H1 (cell line): ENCODE data around the gene OR51B6. TPM values are rescaled to one million over a fixed set of nuclear protein-coding genes. Genes with fewer than 3 reads are reported as not detected.

Source experiments
- CTCF ChIA-PET: fragments of 300-600 bp; sonication (Branson Sonifier 250); formaldehyde crosslinking; loops from one replicate; lab custom pipeline; 2021; ENCODE audit not compliant: partially characterized antibody; lab: Charles Lee
- POLR2A ChIA-PET: fragments of 300-600 bp; sonication (Branson Sonifier 250); formaldehyde crosslinking; loops from one replicate; lab custom pipeline; 2021; ENCODE audit warnings: inconsistent platforms; ENCODE audit not compliant: partially characterized antibody; lab: Charles Lee
- DNase-seq, 2 experiments: peaks; one replicate each; pipeline versions ENCODE4 v3.0.0 to v3.0.0-alpha.2; 2010 to 2022; ENCODE audit warnings: low spot score in 2 of 2, low read depth in 1 of 2, mixed read lengths in 1 of 2
- FAIRE-seq: peaks from 2 replicates; lab custom pipeline; 2011; peaks lifted over from hg19 to GRCh38; lab: Jason Lieb, UNC
- H2AFZ ChIP-seq: 2 replicates; pipeline ENCODE4 v1.8.1; 2012; ENCODE audit warnings: low read length, inconsistent platforms
- H2AK5ac ChIP-seq: 2 replicates; pipeline ENCODE4 v1.6.1; 2013; ENCODE audit warnings: low read depth, low read length
- H2BK120ac ChIP-seq: replicated peaks from 2 replicates; pipeline ENCODE3; 2013; ENCODE audit warnings: low read depth, low read length, inconsistent platforms
- H2BK12ac ChIP-seq: 2 replicates; pipeline ENCODE4 v1.6.1; 2013; ENCODE audit warnings: low read depth, low read length
- H2BK15ac ChIP-seq: 2 replicates; pipeline ENCODE4 v1.6.1; 2013; ENCODE audit warnings: low read length
- H2BK20ac ChIP-seq: 2 replicates; pipeline ENCODE4 v1.6.1; 2013; ENCODE audit warnings: low read length
- H2BK5ac ChIP-seq: 2 replicates; pipeline ENCODE4 v1.6.1; 2013; ENCODE audit warnings: low read depth, low read length
- H3K14ac ChIP-seq: 2 replicates; pipeline ENCODE4 v1.6.1; 2013; ENCODE audit warnings: inconsistent platforms; ENCODE audit not compliant: insufficient read length
- H3K18ac ChIP-seq: 2 replicates; pipeline ENCODE4 v1.6.1; 2013; ENCODE audit warnings: low read length; ENCODE audit errors: extremely low read depth
- H3K23ac ChIP-seq: 2 replicates; pipeline ENCODE4 v1.6.1; 2013; ENCODE audit warnings: inconsistent platforms; ENCODE audit not compliant: insufficient read length
- H3K23me2 ChIP-seq: 2 replicates; pipeline ENCODE4 v1.6.1; 2013; ENCODE audit warnings: low read depth, low read length
- H3K27ac ChIP-seq: 2 replicates; pipeline ENCODE4 v1.6.1; 2011; ENCODE audit warnings: low read depth, low read length, inconsistent platforms
- H3K27me3 ChIP-seq, 4 experiments: replicated peaks in 1 of 4; 1 replicate in 1 of 4; 2 replicates in 3 of 4; pipeline versions ENCODE4 v1.6.1 to v1.8.1; 2011 to 2013; ENCODE audit warnings: low read length in 3 of 4, mild to moderate bottlenecking in 3 of 4, inconsistent platforms in 2 of 4, mixed read lengths in 2 of 4, moderate library complexity in 1 of 4; ENCODE audit not compliant: control insufficient read depth in 3 of 4, insufficient read depth in 3 of 4; ENCODE audit errors: extremely low read depth in 1 of 4
- H3K36me3 ChIP-seq, 4 experiments: 2 replicates each; pipeline versions ENCODE4 v1.6.1 to v1.8.1; 2011 to 2013; ENCODE audit warnings: mild to moderate bottlenecking in 4 of 4, low read length in 3 of 4, moderate library complexity in 2 of 4, control low read depth in 1 of 4, inconsistent platforms in 1 of 4; ENCODE audit not compliant: insufficient read depth in 4 of 4, control insufficient read depth in 2 of 4
- H3K4ac ChIP-seq: replicated peaks from 2 replicates; pipeline ENCODE3; 2013; ENCODE audit warnings: low read length, low read depth, mixed read lengths, inconsistent platforms; ENCODE audit not compliant: insufficient read length
- H3K4me1 ChIP-seq, 4 experiments: replicated peaks in 1 of 4; 1 replicate in 1 of 4; 2 replicates in 3 of 4; pipeline versions ENCODE4 v1.6.1 to v1.8.1; 2011 to 2013; ENCODE audit warnings: low read length in 3 of 4, inconsistent platforms in 2 of 4, mixed read lengths in 1 of 4; ENCODE audit not compliant: insufficient read depth in 4 of 4, control insufficient read depth in 3 of 4
- H3K4me2 ChIP-seq, 2 experiments: 2 replicates each; pipeline versions ENCODE4 v1.6.1 to v1.8.1; 2011 to 2013; ENCODE audit warnings: low read depth in 2 of 2, low read length in 2 of 2, control low read depth in 1 of 2, inconsistent platforms in 1 of 2, mild to moderate bottlenecking in 1 of 2; ENCODE audit not compliant: insufficient read depth in 1 of 2
- H3K4me3 ChIP-seq, 4 experiments: fragments of 200-600, 300-600 bp in 1 of 4; sonication (generic), shearing (Covaris generic), sonication (Bioruptor Twin) in 1 of 4; 2 replicates each; pipeline versions ENCODE4 v1.5.1 to v1.8.1; 2011 to 2016; ENCODE audit warnings: low read length in 4 of 4, low read depth in 3 of 4, control low read depth in 2 of 4, inconsistent platforms in 2 of 4, mild to moderate bottlenecking in 2 of 4, mixed read lengths in 1 of 4, moderate library complexity in 1 of 4; ENCODE audit not compliant: insufficient read depth in 2 of 4; ENCODE audit errors: extremely low read depth in 1 of 4
- H3K56ac ChIP-seq: replicated peaks from 2 replicates; pipeline ENCODE3; 2013; ENCODE audit warnings: low read depth, mild to moderate bottlenecking, mixed read lengths, low read length, inconsistent platforms; ENCODE audit not compliant: insufficient read length
- H3K79me1 ChIP-seq: 2 replicates; pipeline ENCODE4 v1.6.1; 2013; ENCODE audit warnings: low read depth, low read length, control low read depth
- H3K79me2 ChIP-seq, 2 experiments: 2 replicates each; pipeline versions ENCODE4 v1.6.1 to v1.8.1; 2012 to 2013; ENCODE audit warnings: low read length in 2 of 2, mild to moderate bottlenecking in 2 of 2, inconsistent platforms in 1 of 2; ENCODE audit not compliant: insufficient read depth in 2 of 2, control insufficient read depth in 1 of 2
- H3K9ac ChIP-seq, 4 experiments: replicated peaks in 1 of 4; 1 replicate in 1 of 4; 2 replicates in 3 of 4; pipeline versions ENCODE4 v1.6.1 to v1.8.1; 2011 to 2013; ENCODE audit warnings: low read depth in 3 of 4, low read length in 3 of 4, control low read depth in 2 of 4, mild to moderate bottlenecking in 2 of 4, moderate library complexity in 2 of 4, inconsistent platforms in 1 of 4; ENCODE audit errors: extremely low read depth in 1 of 4
- H3K9me3 ChIP-seq, 2 experiments: 2 replicates each; pipeline versions ENCODE4 v1.6.1 to v1.8.1; 2012 to 2013; ENCODE audit warnings: mild to moderate bottlenecking in 2 of 2, moderate library complexity in 2 of 2, control low read depth in 1 of 2, inconsistent platforms in 1 of 2, low read depth in 1 of 2, low read length in 1 of 2, mixed read lengths in 1 of 2; ENCODE audit not compliant: insufficient read depth in 2 of 2
- H4K20me1 ChIP-seq, 2 experiments: replicated peaks in 1 of 2; 2 replicates each; pipeline versions ENCODE3 to v1.8.1; 2011 to 2013; ENCODE audit warnings: inconsistent platforms in 2 of 2, low read length in 2 of 2, mild to moderate bottlenecking in 1 of 2; ENCODE audit not compliant: insufficient read depth in 2 of 2, control insufficient read depth in 1 of 2
- H4K5ac ChIP-seq: 2 replicates; pipeline ENCODE4 v1.6.1; 2013; ENCODE audit warnings: low read length, low read depth, mixed read lengths, inconsistent platforms; ENCODE audit not compliant: insufficient read length
- H4K8ac ChIP-seq: 2 replicates; pipeline ENCODE4 v1.8.0; 2013; ENCODE audit warnings: mild to moderate bottlenecking, moderate library complexity, low read length, inconsistent platforms; ENCODE audit not compliant: insufficient read depth; ENCODE audit errors: extremely low read depth
- H4K91ac ChIP-seq: replicated peaks from 2 replicates; pipeline ENCODE3; 2013; ENCODE audit warnings: low read length, mixed read lengths, inconsistent platforms; ENCODE audit not compliant: insufficient read length
- SUZ12 ChIP-seq: fragments of 200-600 bp; sonication (generic); IDR thresholded peaks from 2 replicates; pipeline ENCODE4 v1.6.1; 2012; ENCODE audit warnings: mild to moderate bottlenecking, inconsistent platforms, low read length, moderate library complexity, mixed read lengths
- WGBS, 2 experiments: shearing (Covaris generic) in 1 of 2; methylation state at CpG; one replicate each; pipeline versions ENCODE4 v1.1.6 to v1.1.7; 2013 to 2015; ENCODE audit warnings: low lambda C conversion rate in 2 of 2, mixed read lengths in 2 of 2, inconsistent platforms in 1 of 2, low coverage in 1 of 2, missing lambda C conversion rate in 1 of 2; ENCODE audit not compliant: insufficient replicate concordance in 2 of 2, insufficient coverage in 1 of 2, insufficient read length in 1 of 2; ENCODE audit errors: extremely low coverage in 1 of 2, missing lambda C conversion rate in 1 of 2; 5-methylcytosine and 5-hydroxymethylcytosine counted together
- polyA plus RNA-seq, 7 experiments: library from polyadenylated mRNA; depleted of rRNA in 3 of 7; stranded (reverse) in 5 of 7; unstranded in 2 of 7; fragments of >200 nt in 5 of 7; fragments of 200-250 nt in 2 of 7; gene quantifications; 1 replicate in 5 of 7; 2 replicates in 1 of 7; 4 replicates in 1 of 7; pipeline versions ENCODE4 v1.2.1 to v1.2.3, GENCODE V29; 2011 to 2013; ENCODE audit warnings: missing spikeins in 2 of 7, mixed read lengths in 2 of 7
- total RNA-seq: library from RNA; stranded (reverse); fragmentation: NEBNext Ultra II Directional; extraction: Animal tissue kit (Norgen Biotek cat#: 25700); gene quantifications from 2 replicates; pipeline ENCODE4 v1.2.1, GENCODE V29; 2021

OR51B6 gene
- total and polyA plus RNA-seq, 2 of the 8 experiments (the other 6 are each of a cell fraction or from before 2014, with no cell fraction given), result not detected

- no peak overlapping the region for H3K4ac ChIP-seq
- ChIA-PET POLR2A (no interaction called here), CTCF (interaction anchor here (0.7 to 1.9 kb wide), 5 partner anchors 10 to 73 kb away, joined by 3 to 4 read pairs (median 3); partner anchors contain the start of gene OR51B5)
- no peak overlapping the region for H3K9ac ChIP-seq
- no peak for FAIRE-seq
- no peak overlapping the region for H3K4me2 ChIP-seq
- H2BK12ac ChIP-seq, result no peak overlapping the region
- H4K20me1 ChIP-seq, result no peaks in the 10 kb centered on the region
- H3K23ac ChIP-seq, result no peak overlapping the region
- H2BK15ac ChIP-seq, result no peak overlapping the region
- H3K27ac ChIP-seq, result no peak overlapping the region
- no peaks in the 10 kb centered on the region for H3K9me3 ChIP-seq
- H2BK5ac ChIP-seq, result no peak overlapping the region
- no peaks in the 10 kb centered on the region for H3K79me2 ChIP-seq
- DNase-seq, result no peak
- H3K14ac ChIP-seq, result no peak overlapping the region
- H4K91ac ChIP-seq, result no peak overlapping the region
- no peak overlapping the region for H2BK20ac ChIP-seq
- no peak overlapping the region for H4K8ac ChIP-seq
- no peaks in the 10 kb centered on the region for H3K79me1 ChIP-seq
- H2AFZ ChIP-seq, result no peak overlapping the region
- no peaks in the 10 kb centered on the region for H3K27me3 ChIP-seq
- peaks cover 4% of the 10 kb centered on the region; the same call in 1 of the 2 replicates for H3K23me2 ChIP-seq
- H2AK5ac ChIP-seq, result no peak overlapping the region
- H4K5ac ChIP-seq, result no peak overlapping the region
- H3K56ac ChIP-seq, result no peak overlapping the region
- H3K18ac ChIP-seq, result no peak overlapping the region
- H3K4me1 ChIP-seq, result no peaks in the 10 kb centered on the region
- H2BK120ac ChIP-seq, result no peak overlapping the region
- 67% methylated on average over 3 of the region's 3 CpGs; no CpG with 5 or more reads in 1 of the 2 experiments for whole genome bisulfite sequencing, 2 experiments
- no peak for TF ChIP-seq SUZ12
- H3K36me3 ChIP-seq, result no peaks in the 10 kb centered on the region
- no peak overlapping the region for H3K4me3 ChIP-seq
Measured at GRCh38 chr11:5362017-5362625, 10.8 kb downstream of the OR51B6 start.
